ENCODE results near the gene TNF. TPM values are rescaled to one million over a fixed set of nuclear protein-coding genes. Genes with fewer than 3 reads are reported as not detected.

Gene TNF
- total RNA-seq, 1 donor from 2014 or later, result 0.60 TPM

DNA sequence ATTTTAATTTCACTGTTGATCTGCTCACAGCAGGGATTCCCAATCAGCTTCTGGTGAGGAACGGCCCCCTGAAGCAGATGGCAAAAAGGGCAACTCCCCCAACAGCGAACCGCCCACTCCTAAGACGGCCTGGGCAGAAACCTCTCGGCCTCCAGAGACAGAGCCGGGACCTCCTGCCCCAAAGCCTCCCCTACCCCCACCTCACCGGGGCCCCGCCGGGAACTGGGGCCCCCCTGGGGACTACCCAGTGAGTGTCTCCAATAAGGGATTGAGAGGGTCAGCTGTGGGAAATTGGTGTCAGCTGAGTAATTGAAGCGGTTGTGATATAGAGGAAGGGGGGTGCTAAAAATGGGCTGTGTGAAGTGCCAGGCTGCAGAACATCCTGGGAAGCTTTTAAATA, 51.6 kb downstream of the TNF start:
- peaks cover 16% of the 10 kb centered on the region for H3K4me1 Mint-ChIP-seq
- no peak for TF ChIP-seq CTCF (IDR thresholded peaks at IDR 0.05; ENCODE audit: unreplicated experiment)
- DNase-seq (ENCODE audit: low spot score in 2 of 2, unreplicated experiment in 2 of 2), result no peak
- peaks cover 54% of the 10 kb centered on the region for H3K36me3 Mint-ChIP-seq
- no peaks in the 10 kb centered on the region for H3K9me3 Mint-ChIP-seq
- no peak overlapping the region for H3K27ac Mint-ChIP-seq
- no peak overlapping the region for H3K4me3 Mint-ChIP-seq
- no peaks in the 10 kb centered on the region for H3K27me3 Mint-ChIP-seq (ENCODE audit: low read depth)

- H3K27me3 Mint-ChIP-seq (ENCODE audit: low read depth), result no peaks in the 10 kb centered on the region
- H3K36me3 Mint-ChIP-seq, result peaks cover 53% of the 10 kb centered on the region
- peaks cover 7% of the 10 kb centered on the region for H3K4me1 Mint-ChIP-seq
- TF ChIP-seq CTCF (IDR thresholded peaks at IDR 0.05; ENCODE audit: unreplicated experiment), result no peak
- H3K4me3 Mint-ChIP-seq, result no peak overlapping the region
- no peak for DNase-seq (ENCODE audit: low spot score in 2 of 2, unreplicated experiment in 2 of 2)
- no peak overlapping the region for H3K27ac Mint-ChIP-seq
- no peaks in the 10 kb centered on the region for H3K9me3 Mint-ChIP-seq
Measured at GRCh38 chr6:31627690-31628287, 52.4 kb downstream of the TNF start.

Other genes starting within 250 kb of the TNF start
- 43.9 to 47.7 TPM (median 46.6 TPM) in 3 replicates for gene HLA-B, start 218.4 kb upstream of the TNF start, total RNA-seq
- gene MICA, start 172.0 kb upstream of the TNF start, total RNA-seq, result 14.1 to 16.1 TPM (median 15.5 TPM) in 3 replicates
- gene MICB, start 77.4 kb upstream of the TNF start, total RNA-seq, result 0.31 TPM in 1 of 3 replicates, not detected in the others
- not detected in 3 replicates for gene MCCD1, start 46.6 kb upstream of the TNF start, total RNA-seq
- 635 to 649 TPM (median 647 TPM) in 3 replicates for gene DDX39B, start 33.6 kb upstream of the TNF start, total RNA-seq
- 2.2 to 2.7 TPM (median 2.5 TPM) in 3 replicates for gene ATP6V1G2, start 29.0 kb upstream of the TNF start, total RNA-seq
- gene NFKBIL1, start 28.0 kb upstream of the TNF start, total RNA-seq, result 27.7 to 28.2 TPM (median 28.1 TPM) in 3 replicates
- gene LTA, start 3.3 kb upstream of the TNF start, total RNA-seq, result 0.16 to 0.18 TPM in 2 of 3 replicates, not detected in the other
- gene LTB, start 6.9 kb downstream of the TNF start, total RNA-seq, result 0.32 TPM in 1 of 3 replicates, not detected in the others
- 0.60 to 0.77 TPM in 2 of 3 replicates, not detected in the other for gene LST1, start 10.7 kb downstream of the TNF start, total RNA-seq
- gene NCR3, start 17.4 kb downstream of the TNF start, total RNA-seq, result not detected in 3 replicates
- gene AIF1, start 39.7 kb downstream of the TNF start, total RNA-seq, result 5.1 to 6.0 TPM (median 5.1 TPM) in 3 replicates
- gene PRRC2A, start 45.1 kb downstream of the TNF start, total RNA-seq, result 273 to 290 TPM (median 288 TPM) in 3 replicates
- 327 to 338 TPM (median 338 TPM) in 3 replicates for gene BAG6, start 77.1 kb downstream of the TNF start, total RNA-seq
- 2.4 to 3.4 TPM (median 3.1 TPM) in 3 replicates for gene APOM, start 80.3 kb downstream of the TNF start, total RNA-seq
- 19.0 to 19.3 TPM (median 19.2 TPM) in 3 replicates for gene C6orf47, start 85.2 kb downstream of the TNF start, total RNA-seq
- 12.7 to 14.8 TPM (median 14.3 TPM) in 3 replicates for gene GPANK1, start 89.4 kb downstream of the TNF start, total RNA-seq
- gene CSNK2B, start 90.5 kb downstream of the TNF start, total RNA-seq, result 155 to 157 TPM (median 157 TPM) in 3 replicates
- 34.2 to 37.5 TPM (median 36.5 TPM) in 3 replicates for gene LY6G5B, start 94.4 kb downstream of the TNF start, total RNA-seq
- 1.5 to 2.3 TPM (median 2.3 TPM) in 3 replicates for gene LY6G5C, start 105.5 kb downstream of the TNF start, total RNA-seq
- gene ABHD16A, start 127.8 kb downstream of the TNF start, total RNA-seq, result 54.1 to 55.4 TPM (median 54.6 TPM) in 3 replicates
- not detected in 3 replicates for gene LY6G6F, start 131.3 kb downstream of the TNF start, total RNA-seq
- 0.67 to 1.8 TPM (median 0.82 TPM) in 3 replicates for gene LY6G6D, start 139.8 kb downstream of the TNF start, total RNA-seq
- gene LY6G6C, start 146.2 kb downstream of the TNF start, total RNA-seq, result 0.89 to 1.4 TPM (median 1.3 TPM) in 3 replicates
- 0.16 to 0.33 TPM (median 0.25 TPM) in 3 replicates for gene MPIG6B, start 147.8 kb downstream of the TNF start, total RNA-seq
- 142 to 144 TPM (median 143 TPM) in 3 replicates for gene DDAH2, start 153.7 kb downstream of the TNF start, total RNA-seq
- gene CLIC1, start 161.0 kb downstream of the TNF start, total RNA-seq, result 133 to 139 TPM (median 136 TPM) in 3 replicates
- gene MSH5, start 164.4 kb downstream of the TNF start, total RNA-seq, result 38.6 to 48.2 TPM (median 42.9 TPM) in 3 replicates
- gene SAPCD1, start 187.1 kb downstream of the TNF start, total RNA-seq, result 8.7 to 12.8 TPM (median 11.6 TPM) in 3 replicates
- 1.5 to 1.8 TPM (median 1.6 TPM) in 3 replicates for gene VWA7, start 201.8 kb downstream of the TNF start, total RNA-seq
- 82.8 to 90.4 TPM (median 83.8 TPM) in 3 replicates for gene VARS1, start 220.2 kb downstream of the TNF start, total RNA-seq
- gene LSM2, start 231.4 kb downstream of the TNF start, total RNA-seq, result 55.8 to 58.2 TPM (median 57.0 TPM) in 3 replicates
- 1.7 to 2.2 TPM (median 2.1 TPM) in 3 replicates for gene HSPA1L, start 239.7 kb downstream of the TNF start, total RNA-seq
- 61.3 to 70.1 TPM (median 61.7 TPM) in 3 replicates for gene HSPA1A, start 240.0 kb downstream of the TNF start, total RNA-seq

Data from mesothelial cell of epicardium (in vitro differentiated cells).